HG03432 (cell line): ENCODE data around the gene ING3.
"Not testable (repeated sequence)": the region's sequence is repeated elsewhere in the genome, so short reads cannot be mapped to it uniquely, and the experiment has no call there.

Experiments used
- ATAC-seq: cut with Tn5 transposase; IDR thresholded peaks from one replicate; pipeline ENCODE4 v1.9.1; 2021; ENCODE audit warnings: mild to moderate bottlenecking, moderate library complexity; ENCODE audit not compliant: unreplicated experiment

The ING3 gene

GRCh38 chr7:120949998-120950538 is 509 bp upstream of the ING3 start:
- no peak for ATAC-seq

DNA sequence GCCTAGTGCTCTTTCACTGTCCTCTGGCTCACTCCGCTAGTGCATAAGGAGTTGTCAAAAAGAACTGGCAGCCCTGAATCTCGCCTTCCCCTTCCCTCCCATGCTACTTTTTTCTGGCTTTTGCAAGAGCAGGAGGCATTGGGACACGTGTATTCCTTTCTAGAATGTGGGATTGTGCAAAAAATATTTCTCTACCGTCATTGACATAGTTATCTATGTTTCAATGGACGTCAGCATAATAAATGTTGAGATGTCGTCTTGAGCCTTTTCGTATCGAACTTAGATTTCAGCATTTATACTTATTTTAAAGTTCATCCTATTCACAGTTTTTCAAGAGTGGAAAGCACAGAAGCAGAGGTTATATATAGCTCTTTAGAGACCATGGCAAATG is 727 bp downstream of the ING3 start:
- no peak for ATAC-seq

- ATAC-seq = no peak
Measured at GRCh38 chr7:120951826-120952225, 1.2 kb downstream of the ING3 start.

DNA sequence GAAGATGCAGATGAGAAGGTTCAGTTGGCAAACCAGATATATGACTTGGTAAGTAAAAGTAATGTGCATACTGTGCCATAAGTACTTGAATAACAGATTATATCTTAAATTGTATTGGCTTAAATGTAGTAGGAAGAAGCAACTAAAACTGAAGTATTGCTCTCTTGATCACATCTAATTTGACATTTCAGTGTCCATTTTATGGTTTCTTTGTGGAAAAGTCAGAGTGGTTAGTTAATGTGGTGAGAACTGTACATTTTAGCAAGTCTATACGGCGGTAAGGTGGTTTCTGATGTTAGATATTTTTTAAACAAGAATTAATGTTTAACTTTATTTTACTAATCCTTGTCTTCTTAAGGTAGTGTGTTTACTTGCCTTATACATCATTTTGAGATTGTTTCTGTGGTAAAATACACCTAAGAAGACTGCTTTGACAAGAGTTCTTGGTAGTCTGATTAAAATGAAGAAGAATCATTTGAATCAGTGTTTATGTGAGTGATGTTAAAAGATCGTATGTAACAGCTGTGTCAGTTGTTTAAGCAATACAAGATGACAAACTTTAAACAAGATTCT is 5.1 kb downstream of the ING3 start:
- peak; percentile 30 for ATAC-seq

DNA sequence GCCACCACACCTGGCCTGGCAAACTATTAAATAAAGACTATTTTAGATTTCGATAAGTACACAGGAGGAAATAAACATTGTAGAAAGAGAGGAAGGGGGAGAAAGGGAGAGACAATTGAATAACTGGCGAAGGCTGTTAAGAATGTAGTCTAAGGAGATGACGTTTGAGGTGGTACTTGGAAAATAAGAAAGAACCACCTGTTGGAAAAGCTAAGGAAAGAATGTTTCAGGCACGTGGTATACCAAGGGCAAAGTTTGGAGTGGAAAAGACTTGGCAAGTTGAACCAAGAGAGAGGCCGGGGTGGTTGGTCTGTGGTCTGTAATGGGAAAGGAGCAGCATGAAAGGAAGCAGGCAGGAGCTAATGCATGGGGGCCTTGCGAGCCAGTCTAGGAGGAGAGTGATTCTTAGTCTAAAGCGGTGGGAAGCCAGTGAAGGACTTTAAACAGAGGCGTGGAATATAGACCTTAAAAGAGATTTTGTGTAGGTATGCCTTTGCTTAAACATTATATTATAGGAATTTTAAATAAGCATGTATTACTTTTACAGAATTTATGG is 9.4 kb downstream of the ING3 start:
- ATAC-seq = no peak

DNA sequence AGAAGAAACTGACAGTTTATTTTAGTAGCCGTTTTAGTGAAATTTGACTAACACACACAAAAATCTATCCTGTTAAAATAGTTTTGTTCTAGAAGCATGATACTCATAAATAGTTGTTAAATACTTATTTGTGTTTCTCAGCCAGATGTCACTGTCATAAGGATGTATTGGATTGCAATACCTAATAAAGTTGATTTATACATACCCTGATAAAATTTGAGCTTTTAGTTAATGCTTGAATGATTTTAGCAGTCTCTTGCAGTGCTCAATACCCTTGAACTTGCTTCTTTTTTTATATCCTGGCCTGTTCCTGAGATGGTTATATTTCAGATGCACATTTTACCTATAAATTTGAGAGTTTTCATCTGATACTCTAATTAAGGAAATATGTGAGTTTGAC is 10.1 kb downstream of the ING3 start:
- no peak for ATAC-seq

DNA sequence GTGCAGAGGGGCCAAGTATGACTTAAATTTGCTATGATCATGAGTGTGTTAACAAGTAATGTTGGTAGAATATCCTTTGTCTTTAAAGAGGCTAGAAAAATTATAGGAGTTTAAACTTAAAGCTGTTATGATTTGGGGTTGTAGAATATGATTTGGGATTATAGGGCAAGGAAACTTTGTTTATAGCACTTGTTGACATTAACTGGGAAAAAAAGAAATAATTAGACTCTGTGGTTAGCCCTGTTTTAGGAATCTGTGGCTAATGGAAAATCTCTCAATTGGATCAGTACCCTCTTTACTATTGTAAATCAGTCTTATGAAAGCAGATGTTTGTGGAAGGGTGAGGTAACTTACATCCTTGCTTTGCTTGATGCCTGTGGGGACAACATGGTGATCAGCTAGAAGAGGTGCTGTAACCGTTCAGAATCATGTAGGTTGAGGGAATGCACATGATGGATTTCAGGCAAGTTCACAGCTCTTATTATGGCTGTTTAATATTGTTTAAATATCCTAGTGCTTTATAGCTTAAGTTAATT is 11.1 kb downstream of the ING3 start:
- ATAC-seq = no peak

DNA sequence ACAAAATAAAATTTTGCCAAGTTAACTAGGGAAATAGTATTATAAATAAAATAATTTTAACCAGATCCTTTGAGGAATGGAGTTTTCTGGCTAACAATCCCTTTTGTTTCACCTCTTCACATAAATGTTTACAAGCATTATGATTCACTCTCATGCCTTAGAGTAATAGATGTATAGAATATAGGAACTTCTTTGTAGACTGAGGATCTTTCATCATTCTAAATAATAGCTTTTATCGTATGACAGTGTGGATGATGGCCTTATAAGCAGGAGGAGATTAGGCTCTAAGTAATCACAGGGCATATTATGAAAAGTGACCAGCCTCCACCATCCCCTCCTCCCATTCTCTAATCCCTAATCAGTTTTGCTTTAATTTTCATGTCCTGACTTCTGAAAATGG is 13.5 kb downstream of the ING3 start:
- ATAC-seq = no peak

DNA sequence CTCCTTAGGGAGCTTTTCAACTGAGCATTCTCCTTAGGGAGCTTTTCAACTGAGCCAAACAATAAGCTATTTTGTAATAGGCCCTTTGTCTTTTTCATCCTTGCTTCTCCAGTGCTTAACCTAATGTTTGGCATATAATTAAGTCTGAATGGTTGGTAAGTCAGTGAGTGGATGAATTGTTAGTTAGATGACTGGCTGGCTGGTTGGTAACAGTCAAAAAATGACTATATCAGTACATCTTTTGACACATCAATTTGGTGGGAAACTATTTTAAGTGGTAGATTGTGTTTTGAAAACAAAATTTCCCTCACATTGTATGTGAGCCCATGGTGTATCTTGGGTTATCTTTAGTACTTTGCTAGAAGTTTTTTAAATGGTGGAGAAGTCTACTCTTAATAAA is 16.4 kb downstream of the ING3 start:
- ATAC-seq = no peak

GRCh38 chr7:120973849-120974248 is 23.3 kb downstream of the ING3 start:
- ATAC-seq = no peak

GRCh38 chr7:120979765-120980499 is 29.4 kb downstream of the ING3 start:
- no peak for ATAC-seq

- ATAC-seq = no peak
Measured at GRCh38 chr7:120981117-120981516, 30.5 kb downstream of the ING3 start.

GRCh38 chr7:120981888-120982615 is 31.5 kb downstream of the ING3 start:
- peak; percentile 63 for ATAC-seq

DNA sequence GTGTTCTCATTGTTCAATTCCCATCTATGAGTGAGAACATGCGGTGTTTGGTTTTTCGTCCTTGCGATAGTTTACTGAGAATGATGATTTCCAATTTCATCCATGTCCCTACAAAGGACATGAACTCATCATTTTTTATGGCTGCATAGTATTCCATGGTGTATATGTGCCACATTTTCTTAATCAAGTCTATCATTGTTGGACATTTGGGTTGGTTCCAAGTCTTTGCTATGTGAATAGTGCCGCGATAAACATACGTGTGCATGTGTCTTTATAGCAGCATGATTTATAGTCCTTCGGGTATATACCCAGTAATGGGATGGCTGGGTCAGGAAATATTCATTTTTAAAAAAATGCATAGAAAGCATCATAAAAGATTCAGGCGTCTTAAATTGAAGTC is 33.0 kb downstream of the ING3 start:
- ATAC-seq = not testable (repeated sequence)

DNA sequence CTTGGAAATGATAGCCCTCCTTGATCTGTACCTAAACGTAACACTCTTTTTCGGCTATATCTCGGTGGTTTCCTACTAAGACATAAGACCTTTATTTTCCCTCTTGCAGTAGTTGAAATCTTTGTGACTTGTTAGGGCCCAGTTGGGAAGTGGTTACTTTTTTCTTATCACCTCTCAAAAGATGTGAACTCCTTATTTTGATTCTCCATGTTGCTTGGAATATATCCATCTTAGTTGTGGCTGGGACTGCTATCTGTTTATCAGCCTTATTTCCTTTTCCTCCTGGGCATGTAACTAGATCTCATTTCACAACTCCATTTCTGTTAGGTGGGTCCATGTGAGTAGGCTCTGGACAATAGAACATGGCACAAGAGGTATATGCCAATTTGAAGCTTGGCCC is 33.8 kb downstream of the ING3 start:
- no peak for ATAC-seq

- ATAC-seq = no peak
Measured at GRCh38 chr7:120985130-120985758, 34.7 kb downstream of the ING3 start.

DNA sequence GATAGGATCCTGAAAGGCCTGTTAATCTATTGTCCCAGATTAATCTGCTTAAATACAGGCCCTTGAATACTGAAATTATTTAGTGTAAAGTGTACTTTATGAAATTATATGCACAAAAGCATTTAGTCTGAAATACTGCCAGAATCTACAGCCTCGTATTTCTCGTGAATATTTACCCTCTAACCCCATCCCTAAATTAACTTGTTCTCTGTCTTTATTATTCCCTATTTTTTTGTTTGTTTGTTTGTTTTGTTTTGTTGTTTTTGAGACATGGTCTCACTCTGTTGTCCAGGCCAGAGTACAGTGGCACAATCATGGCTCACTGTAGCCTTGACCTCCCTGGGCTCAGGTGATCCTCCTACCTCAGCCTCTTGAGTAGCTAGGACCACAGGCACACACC is 35.3 kb downstream of the ING3 start:
- no peak for ATAC-seq

- no peak for ATAC-seq
Measured at GRCh38 chr7:120986650-120987049, 36.1 kb downstream of the ING3 start.

GRCh38 chr7:120987280-120987679 is 36.7 kb downstream of the ING3 start:
- no peak for ATAC-seq

- peak; percentile 88 for ATAC-seq
Measured at GRCh38 chr7:120987683-120988590, 37.4 kb downstream of the ING3 start.
